ENCODE measurements around the gene SORCS2. TPM values are rescaled to one million over a fixed set of nuclear protein-coding genes. Genes with fewer than 3 reads are reported as not detected.

SORCS2 gene
- polyA plus RNA-seq, 1 donor from 2014 or later = 1.0 TPM

GRCh38 chr4:7516096-7516772 lies 323.9 kb downstream of the SORCS2 start:
- H3K36me3 ChIP-seq (ENCODE audit: insufficient read depth, low read length) = no peaks in the 10 kb centered on the region
- no peak overlapping the region for H3K4me3 ChIP-seq (ENCODE audit: low read length)
- no peak overlapping the region for H3K9ac ChIP-seq (ENCODE audit: low read length)
- no peaks in the 10 kb centered on the region for H3K9me3 ChIP-seq (ENCODE audit: low read length)
- no peak overlapping the region for H2AFZ ChIP-seq (ENCODE audit: low read depth, low read length)
- H3K79me2 ChIP-seq (replicated peaks; ENCODE audit: insufficient read depth, low read length) = no peaks in the 10 kb centered on the region
- no peak overlapping the region for H3K4me2 ChIP-seq (ENCODE audit: low read length)
- no peak overlapping the region for H3K27ac ChIP-seq (ENCODE audit: low read length)
- no peaks in the 10 kb centered on the region for H3K27me3 ChIP-seq (ENCODE audit: insufficient read depth, low read depth, low read length)
- H3F3A ChIP-seq (ENCODE audit: insufficient read depth, low read length, poor library complexity, severe bottlenecking) = peaks cover 4% of the 10 kb centered on the region
- TF ChIP-seq SMC3 (conservative IDR thresholded peaks at IDR 0.05; ENCODE audit: poor library complexity) (no peak), REST (IDR thresholded peaks at IDR 0.05; ENCODE audit: borderline replicate concordance) (no peak), RAD21 (conservative IDR thresholded peaks at IDR 0.05) (no peak), EZH2 (IDR thresholded peaks at IDR 0.05; ENCODE audit: borderline replicate concordance, insufficient read depth, low read length, poor library complexity, severe bottlenecking) (no peak), TAF1 (IDR thresholded peaks at IDR 0.05; ENCODE audit: low read depth) (no peak), EP300 (conservative IDR thresholded peaks at IDR 0.05; ENCODE audit: poor library complexity, severe bottlenecking) (no peak), CTCF (IDR thresholded peaks at IDR 0.05; ENCODE audit: poor library complexity, severe bottlenecking) (no peak), MXI1 (conservative IDR thresholded peaks at IDR 0.05; ENCODE audit: poor library complexity, severe bottlenecking) (no peak), POLR2AphosphoS5 (IDR thresholded peaks at IDR 0.05) (no peak)
- no peaks in the 10 kb centered on the region for H3K9me2 ChIP-seq (ENCODE audit: insufficient read depth, low read length)
- H4K20me1 ChIP-seq (ENCODE audit: insufficient read depth) = no peaks in the 10 kb centered on the region

DNA sequence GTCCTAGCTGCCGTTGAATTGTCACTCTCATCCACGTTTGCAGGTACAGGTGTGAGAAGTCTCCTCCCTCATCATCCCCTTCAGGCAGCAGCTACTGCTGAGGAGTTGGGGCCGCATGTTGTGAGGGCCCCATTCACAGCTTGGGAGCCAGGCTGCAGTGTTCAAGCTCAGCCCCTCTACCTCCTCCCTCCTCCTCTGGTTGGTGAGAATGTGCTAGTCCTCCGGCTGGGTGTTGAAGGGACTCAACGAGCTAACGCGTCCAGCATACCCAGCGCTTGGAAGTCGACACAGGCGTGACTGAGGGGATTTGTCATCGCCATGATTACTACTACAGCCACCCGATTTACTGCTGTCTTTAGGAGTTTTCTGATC lies 324.4 kb downstream of the SORCS2 start:
- no peak overlapping the region for H3K27ac ChIP-seq (ENCODE audit: low read length)
- H2AFZ ChIP-seq (ENCODE audit: low read depth, low read length) = no peak overlapping the region
- no peak overlapping the region for H3K4me2 ChIP-seq (ENCODE audit: low read length)
- H3K9me2 ChIP-seq (ENCODE audit: insufficient read depth, low read length) = no peaks in the 10 kb centered on the region
- H3K27me3 ChIP-seq (ENCODE audit: insufficient read depth, low read depth, low read length) = no peaks in the 10 kb centered on the region
- TF ChIP-seq EP300 (conservative IDR thresholded peaks at IDR 0.05; ENCODE audit: poor library complexity, severe bottlenecking) = no peak
- TF ChIP-seq EZH2 (IDR thresholded peaks at IDR 0.05; ENCODE audit: borderline replicate concordance, insufficient read depth, low read length, poor library complexity, severe bottlenecking) = no peak
- no peak for TF ChIP-seq MXI1 (conservative IDR thresholded peaks at IDR 0.05; ENCODE audit: poor library complexity, severe bottlenecking)
- no peak for TF ChIP-seq POLR2AphosphoS5 (IDR thresholded peaks at IDR 0.05)
- no peak for TF ChIP-seq RAD21 (conservative IDR thresholded peaks at IDR 0.05)
- TF ChIP-seq REST (IDR thresholded peaks at IDR 0.05; ENCODE audit: borderline replicate concordance) = no peak
- TF ChIP-seq TAF1 (IDR thresholded peaks at IDR 0.05; ENCODE audit: low read depth) = no peak
- no peak for TF ChIP-seq SMC3 (conservative IDR thresholded peaks at IDR 0.05; ENCODE audit: poor library complexity)
- TF ChIP-seq CTCF (IDR thresholded peaks at IDR 0.05; ENCODE audit: poor library complexity, severe bottlenecking) = no peak
- no peak overlapping the region for H3K4me3 ChIP-seq (ENCODE audit: low read length)
- H3K9me3 ChIP-seq (ENCODE audit: low read length) = no peaks in the 10 kb centered on the region
- no peaks in the 10 kb centered on the region for H3K79me2 ChIP-seq (replicated peaks; ENCODE audit: insufficient read depth, low read length)
- H3F3A ChIP-seq (ENCODE audit: insufficient read depth, low read length, poor library complexity, severe bottlenecking) = peaks cover 4% of the 10 kb centered on the region
- H3K9ac ChIP-seq (ENCODE audit: low read length) = no peak overlapping the region
- no peaks in the 10 kb centered on the region for H4K20me1 ChIP-seq (ENCODE audit: insufficient read depth)
- H3K36me3 ChIP-seq (ENCODE audit: insufficient read depth, low read length) = no peaks in the 10 kb centered on the region

Measured in neural cell (in vitro differentiated cells).